Right lobe of liver (tissue), 4 donors: ENCODE data around the gene CLCN7.

Source experiments
- CTCF ChIP-seq, 4 donors: fragments of 200-600 bp in 3 of 4; fragments of 450-650 bp in 1 of 4; IDR thresholded peaks; one replicate each; pipeline versions ENCODE4 v1.5.1 to v1.8.0; 2016 to 2022; ENCODE audit warnings: antibody characterized with exemption in 4 of 4, mild to moderate bottlenecking in 2 of 4
- POLR2A ChIP-seq: fragments of 450-650 bp; IDR thresholded peaks from one replicate; pipeline ENCODE4 v1.6.1; 2017; ENCODE audit warnings: antibody characterized with exemption, mild to moderate bottlenecking
- donor health status: DM: no; HTN: no; CAD: no.
- donor health status: DM: no; HTN: no; CAD: no.
- donor health status: DM: no; HTN: yes; CAD: no.

- TF ChIP-seq CTCF (IDR thresholded peaks at IDR 0.05) (no peak), POLR2A (no peak)
Observed at GRCh38 chr16:1518626-1519135, 43.9 kb upstream of the CLCN7 start.
